ENCODE data around the gene GLI3.

GLI3 gene

DNA sequence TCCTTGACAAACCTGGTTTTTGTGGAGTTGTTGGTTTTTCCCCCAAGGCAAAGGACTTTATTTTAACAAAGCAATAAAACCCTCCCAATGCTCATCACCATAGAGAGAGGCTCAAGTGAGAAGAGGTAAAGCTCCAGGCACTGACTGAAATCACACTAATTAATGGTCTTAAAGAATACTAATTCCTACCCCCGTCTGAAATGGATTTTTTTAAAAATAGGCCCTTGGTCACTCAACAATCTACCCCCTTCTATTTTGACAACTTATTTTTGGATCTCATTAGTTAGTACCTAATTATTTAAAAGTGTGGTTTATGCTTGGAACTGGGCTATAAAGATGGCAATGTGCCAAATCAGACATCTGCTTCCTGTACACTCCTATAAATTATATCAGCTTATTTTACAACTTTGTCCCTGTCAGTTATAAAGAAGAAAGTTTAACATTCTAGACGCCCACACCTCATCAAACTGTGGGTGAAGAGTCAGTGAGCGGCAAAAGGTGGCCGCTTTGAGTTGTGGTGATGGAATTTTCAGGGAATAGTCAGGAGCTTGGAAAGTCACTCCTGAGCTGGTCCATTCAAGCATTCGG, 10.6 kb downstream of the GLI3 start:
- Histone ChIP-seq H3K9ac (ENCODE audit: low read depth, low read length, poor library complexity, severe bottlenecking) (no peak overlapping the region), H3F3A (ENCODE audit: low read depth) (no peaks in the 10 kb centered on the region), H3K79me2 (ENCODE audit: insufficient read depth, low read length) (no peaks in the 10 kb centered on the region), H3K9me3 (ENCODE audit: insufficient read depth, low read depth, low read length) (no peaks in the 10 kb centered on the region), H3K4me3 (ENCODE audit: low read length, poor library complexity, severe bottlenecking) (peak overlapping the region; percentile 8), H3K36me3 (ENCODE audit: insufficient read depth, low read length) (no peaks in the 10 kb centered on the region), H4K20me1 (ENCODE audit: insufficient read depth, low read length, poor library complexity, severe bottlenecking) (no peaks in the 10 kb centered on the region), H3K27me3 (ENCODE audit: insufficient read depth, low read length, poor library complexity, severe bottlenecking) (no peaks in the 10 kb centered on the region), H3K4me1 (ENCODE audit: insufficient read depth, low read length, poor library complexity, severe bottlenecking) (peaks cover 47% of the 10 kb centered on the region), H2AFZ (ENCODE audit: low read length) (no peak overlapping the region), H3K4me2 (ENCODE audit: low read depth, low read length, poor library complexity, severe bottlenecking) (peak overlapping the region; percentile 44), H3K9me2 (replicated peaks; ENCODE audit: low read depth, low read length) (no peaks in the 10 kb centered on the region)
- TF ChIP-seq, protein P1, sequence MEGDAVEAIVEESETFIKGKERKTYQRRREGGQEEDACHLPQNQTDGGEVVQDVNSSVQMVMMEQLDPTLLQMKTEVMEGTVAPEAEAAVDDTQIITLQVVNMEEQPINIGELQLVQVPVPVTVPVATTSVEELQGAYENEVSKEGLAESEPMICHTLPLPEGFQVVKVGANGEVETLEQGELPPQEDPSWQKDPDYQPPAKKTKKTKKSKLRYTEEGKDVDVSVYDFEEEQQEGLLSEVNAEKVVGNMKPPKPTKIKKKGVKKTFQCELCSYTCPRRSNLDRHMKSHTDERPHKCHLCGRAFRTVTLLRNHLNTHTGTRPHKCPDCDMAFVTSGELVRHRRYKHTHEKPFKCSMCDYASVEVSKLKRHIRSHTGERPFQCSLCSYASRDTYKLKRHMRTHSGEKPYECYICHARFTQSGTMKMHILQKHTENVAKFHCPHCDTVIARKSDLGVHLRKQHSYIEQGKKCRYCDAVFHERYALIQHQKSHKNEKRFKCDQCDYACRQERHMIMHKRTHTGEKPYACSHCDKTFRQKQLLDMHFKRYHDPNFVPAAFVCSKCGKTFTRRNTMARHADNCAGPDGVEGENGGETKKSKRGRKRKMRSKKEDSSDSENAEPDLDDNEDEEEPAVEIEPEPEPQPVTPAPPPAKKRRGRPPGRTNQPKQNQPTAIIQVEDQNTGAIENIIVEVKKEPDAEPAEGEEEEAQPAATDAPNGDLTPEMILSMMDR (conservative IDR thresholded peaks at IDR 0.05; ENCODE audit: low read length) = no peak
- TF ChIP-seq EZH2phosphoT487 (IDR thresholded peaks at IDR 0.05; ENCODE audit: borderline replicate concordance) = no peak

DNA sequence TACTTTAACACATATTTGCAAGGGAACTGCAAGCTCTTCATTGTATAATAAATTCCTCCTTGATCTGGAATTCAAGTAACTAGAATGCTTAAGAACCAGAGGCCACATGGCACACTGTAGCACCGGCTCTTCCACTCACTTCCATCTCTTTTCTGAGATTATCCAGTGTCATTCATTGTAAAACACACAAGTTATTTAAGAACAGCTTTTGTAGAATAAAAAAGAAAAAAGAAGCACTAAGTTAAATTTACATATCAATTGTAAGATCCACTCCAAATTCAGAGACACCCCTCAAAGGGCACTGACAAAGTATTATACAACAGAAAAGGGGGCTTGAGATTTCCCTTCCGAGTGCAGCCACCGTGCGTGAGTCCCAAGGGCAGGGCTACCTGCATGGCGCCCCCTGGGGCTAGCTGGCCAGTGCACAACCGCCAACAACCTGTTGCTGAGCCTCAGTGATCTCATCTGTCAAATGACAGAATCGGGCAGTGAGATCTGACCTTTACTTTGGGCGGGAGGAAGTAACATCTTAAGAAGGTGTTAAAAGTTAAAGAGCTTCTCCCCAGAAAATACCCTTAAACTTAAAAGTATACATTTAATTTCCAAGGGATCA, 12.5 kb downstream of the GLI3 start:
- Histone ChIP-seq H3K4me3 (ENCODE audit: low read length, poor library complexity, severe bottlenecking) (no peak overlapping the region), H3K9me3 (ENCODE audit: insufficient read depth, low read depth, low read length) (no peaks in the 10 kb centered on the region), H3K9me2 (replicated peaks; ENCODE audit: low read depth, low read length) (no peaks in the 10 kb centered on the region), H3K4me2 (ENCODE audit: low read depth, low read length, poor library complexity, severe bottlenecking) (no peak overlapping the region), H3K27me3 (ENCODE audit: insufficient read depth, low read length, poor library complexity, severe bottlenecking) (no peaks in the 10 kb centered on the region), H3K9ac (ENCODE audit: low read depth, low read length, poor library complexity, severe bottlenecking) (no peak overlapping the region), H2AFZ (ENCODE audit: low read length) (no peak overlapping the region), H3K4me1 (ENCODE audit: insufficient read depth, low read length, poor library complexity, severe bottlenecking) (peaks cover 33% of the 10 kb centered on the region), H3F3A (ENCODE audit: low read depth) (no peaks in the 10 kb centered on the region), H4K20me1 (ENCODE audit: insufficient read depth, low read length, poor library complexity, severe bottlenecking) (no peaks in the 10 kb centered on the region), H3K36me3 (ENCODE audit: insufficient read depth, low read length) (no peaks in the 10 kb centered on the region), H3K79me2 (ENCODE audit: insufficient read depth, low read length) (no peaks in the 10 kb centered on the region)
- TF ChIP-seq EZH2phosphoT487 (IDR thresholded peaks at IDR 0.05; ENCODE audit: borderline replicate concordance) = no peak
- TF ChIP-seq, protein P1 (conservative IDR thresholded peaks at IDR 0.05; ENCODE audit: low read length) = peak; percentile 25

DNA sequence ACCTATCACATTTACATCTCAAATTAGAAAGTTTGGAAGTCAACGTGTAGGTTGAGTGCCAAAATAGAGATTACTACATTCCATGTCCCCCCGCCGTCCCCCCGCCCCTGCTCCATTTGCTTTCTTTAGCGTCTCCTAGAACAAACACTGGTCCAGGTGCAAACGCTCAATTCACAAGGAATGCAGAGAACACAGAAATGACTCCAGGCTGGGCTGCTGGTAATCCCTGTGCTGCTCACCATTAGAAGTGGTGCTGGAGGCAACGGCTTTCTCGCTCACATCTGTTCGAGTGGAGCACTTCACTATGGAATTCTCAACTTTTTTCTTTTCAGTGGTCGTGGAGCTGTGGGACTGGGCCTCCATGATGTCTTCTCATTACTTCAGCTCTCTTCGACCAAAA, 14.1 kb downstream of the GLI3 start:
- Histone ChIP-seq H3K27me3 (ENCODE audit: insufficient read depth, low read length, poor library complexity, severe bottlenecking) (no peaks in the 10 kb centered on the region), H3F3A (ENCODE audit: low read depth) (no peaks in the 10 kb centered on the region), H4K20me1 (ENCODE audit: insufficient read depth, low read length, poor library complexity, severe bottlenecking) (no peaks in the 10 kb centered on the region), H3K9me2 (replicated peaks; ENCODE audit: low read depth, low read length) (no peaks in the 10 kb centered on the region), H3K4me2 (ENCODE audit: low read depth, low read length, poor library complexity, severe bottlenecking) (no peak overlapping the region), H3K9me3 (ENCODE audit: insufficient read depth, low read depth, low read length) (no peaks in the 10 kb centered on the region), H3K4me1 (ENCODE audit: insufficient read depth, low read length, poor library complexity, severe bottlenecking) (peaks cover 33% of the 10 kb centered on the region), H3K79me2 (ENCODE audit: insufficient read depth, low read length) (no peaks in the 10 kb centered on the region), H2AFZ (ENCODE audit: low read length) (no peak overlapping the region), H3K9ac (ENCODE audit: low read depth, low read length, poor library complexity, severe bottlenecking) (no peak overlapping the region), H3K36me3 (ENCODE audit: insufficient read depth, low read length) (no peaks in the 10 kb centered on the region), H3K4me3 (ENCODE audit: low read length, poor library complexity, severe bottlenecking) (no peak overlapping the region)
- TF ChIP-seq EZH2phosphoT487 (IDR thresholded peaks at IDR 0.05; ENCODE audit: borderline replicate concordance) = no peak
- TF ChIP-seq, protein P1 (conservative IDR thresholded peaks at IDR 0.05; ENCODE audit: low read length) = no peak

Data from Loucy (cell line).